ENCODE data around the gene CACNA2D3.
A peak's percentile ranks its signal among the peaks of the same experiment; 100 is the strongest.

Gene CACNA2D3

DNA sequence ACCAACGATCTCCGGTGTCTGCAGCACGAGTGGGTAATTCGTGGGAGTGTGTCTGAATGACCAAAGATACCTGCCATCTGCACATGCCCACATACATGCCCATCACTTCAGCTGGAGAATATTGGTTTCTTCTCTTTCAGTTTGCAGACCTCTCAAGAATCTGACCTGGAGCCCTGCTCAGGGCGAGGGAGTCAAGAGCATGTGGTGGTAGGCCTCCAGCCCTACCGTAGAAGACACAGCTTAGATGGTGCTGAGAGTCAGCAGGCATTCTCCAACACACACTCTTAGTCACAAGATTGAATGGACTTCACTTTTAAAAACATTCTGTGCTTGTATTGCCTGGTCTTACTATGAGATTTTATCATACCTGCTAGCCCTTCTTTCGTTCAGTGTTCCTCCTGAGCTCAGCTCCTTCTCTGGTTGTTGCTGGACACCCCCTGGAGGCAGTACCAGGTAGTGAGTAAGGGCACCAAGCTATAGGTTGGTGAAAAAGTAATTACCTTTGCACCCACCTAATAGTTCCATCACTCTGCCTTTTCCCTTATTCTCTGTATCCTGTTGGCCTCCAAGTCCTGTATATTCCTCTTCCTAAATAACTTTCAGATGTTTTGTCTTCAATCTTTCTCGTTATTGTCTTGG, 252.0 kb downstream of the CACNA2D3 start:
- DNase-seq (ENCODE audit: low read depth) = no peak

DNA sequence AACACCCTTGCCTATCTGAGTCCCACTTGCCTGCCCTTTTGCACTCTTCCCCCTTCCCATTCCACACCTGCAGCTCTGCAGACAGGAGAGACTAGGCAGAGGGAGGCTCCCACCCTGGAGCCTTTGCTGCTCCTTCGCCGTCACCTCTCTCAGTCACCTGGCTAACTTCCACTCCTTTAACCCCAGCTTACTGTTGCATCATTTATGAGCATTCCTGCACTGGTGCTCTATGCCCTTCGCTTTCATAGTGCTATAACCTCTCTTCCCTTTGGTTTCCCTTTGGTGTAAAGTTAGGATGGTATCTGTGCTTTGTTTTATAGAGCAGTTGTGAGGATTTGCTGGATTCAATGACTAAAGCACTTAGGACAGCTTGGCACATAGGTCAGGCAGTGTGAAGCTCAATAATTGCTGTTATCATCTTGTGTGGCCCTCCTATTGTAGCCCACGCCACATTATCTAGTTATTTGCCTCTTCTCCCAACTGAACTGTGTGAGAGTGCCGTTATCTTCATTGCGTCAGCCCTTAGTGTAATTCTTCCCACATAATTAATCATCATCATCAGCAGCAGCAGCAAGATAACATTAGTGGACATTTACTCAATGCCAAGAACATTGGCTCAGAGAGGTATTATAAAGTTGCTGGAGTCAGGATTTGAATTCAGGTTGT, 253.9 kb downstream of the CACNA2D3 start:
- DNase-seq (ENCODE audit: low read depth) = no peak

DNA sequence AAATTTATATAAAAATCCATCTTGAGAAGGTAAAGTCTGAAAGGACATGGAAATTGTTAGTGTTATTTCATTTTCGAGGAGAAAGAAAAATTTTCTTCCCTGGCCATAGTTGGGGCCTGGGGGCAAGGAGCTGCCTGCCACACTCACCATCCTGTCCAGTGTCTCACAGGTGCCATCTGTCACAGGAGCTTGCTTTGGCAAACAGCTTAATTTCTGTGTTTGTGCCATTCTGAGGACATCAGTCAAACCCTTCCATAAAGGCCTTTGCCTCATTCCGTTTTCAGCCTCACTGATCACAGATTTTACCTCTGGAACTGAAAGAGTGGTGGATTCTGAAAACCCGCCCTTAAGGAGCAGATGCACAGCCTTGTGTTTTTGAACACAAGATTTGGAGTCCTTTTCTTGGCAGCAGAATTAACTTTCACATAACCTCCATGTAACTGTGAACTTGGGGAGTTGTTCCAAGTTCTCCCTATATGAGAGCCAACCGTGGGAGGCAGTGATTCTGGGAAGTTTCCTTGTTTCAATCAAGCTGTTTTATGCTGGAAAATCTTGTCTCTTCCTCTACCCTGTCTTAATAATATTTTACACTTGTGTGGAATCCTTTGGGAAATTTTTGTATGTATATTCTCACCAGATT, 254.7 kb downstream of the CACNA2D3 start:
- no peak for DNase-seq (ENCODE audit: low read depth)

GRCh38 chr3:54378184-54378583, 255.8 kb downstream of the CACNA2D3 start:
- no peak for DNase-seq (ENCODE audit: low read depth)

- DNase-seq (ENCODE audit: low read depth) = no peak
These were observed 261.9 kb downstream of the CACNA2D3 start for GRCh38 chr3:54384279-54384678.

DNA sequence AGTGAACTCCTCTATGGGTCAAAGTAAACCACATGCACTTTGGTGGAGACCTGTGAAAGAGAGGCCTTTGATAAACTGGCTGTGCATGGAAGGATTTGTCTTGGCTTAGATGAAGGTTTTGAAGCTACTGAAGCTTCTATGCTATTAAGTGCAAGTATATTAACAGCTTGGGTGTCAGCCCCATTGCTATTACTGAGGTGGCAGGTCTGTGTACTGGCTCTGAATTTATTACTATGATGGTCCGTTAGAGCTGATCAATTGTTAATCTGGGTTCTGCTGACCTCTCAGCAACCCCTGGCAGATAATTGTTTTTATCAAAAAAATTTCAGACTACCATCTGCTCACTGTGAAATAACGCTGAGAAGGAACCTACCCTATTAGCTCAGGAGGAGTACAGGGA, 268.2 kb downstream of the CACNA2D3 start:
- DNase-seq (ENCODE audit: low read depth) = no peak

GRCh38 chr3:54393150-54393549, 270.8 kb downstream of the CACNA2D3 start:
- DNase-seq (ENCODE audit: low read depth) = no peak

GRCh38 chr3:54408328-54408727, 286.0 kb downstream of the CACNA2D3 start:
- DNase-seq (ENCODE audit: low read depth) = no peak

DNA sequence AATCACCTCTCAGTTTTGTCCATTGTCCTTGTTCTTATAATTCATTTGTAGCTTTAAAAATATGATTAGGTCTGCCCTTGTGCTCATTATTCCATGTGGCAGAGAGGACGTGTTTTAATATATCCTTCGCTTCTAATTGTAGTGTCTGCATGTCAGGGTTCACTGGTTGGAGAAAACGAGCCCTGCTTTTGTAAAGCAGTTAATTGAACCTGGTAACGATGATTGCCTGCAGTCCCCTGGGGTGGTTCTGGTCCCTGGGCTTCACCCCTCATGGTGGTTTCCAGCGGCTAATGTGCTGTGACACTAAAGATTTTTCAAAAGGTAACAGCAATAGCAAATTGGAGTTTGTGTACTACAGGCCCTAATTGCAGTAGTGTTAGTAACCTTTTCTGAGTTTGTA, 299.6 kb downstream of the CACNA2D3 start:
- no peak for DNase-seq (ENCODE audit: low read depth)

DNA sequence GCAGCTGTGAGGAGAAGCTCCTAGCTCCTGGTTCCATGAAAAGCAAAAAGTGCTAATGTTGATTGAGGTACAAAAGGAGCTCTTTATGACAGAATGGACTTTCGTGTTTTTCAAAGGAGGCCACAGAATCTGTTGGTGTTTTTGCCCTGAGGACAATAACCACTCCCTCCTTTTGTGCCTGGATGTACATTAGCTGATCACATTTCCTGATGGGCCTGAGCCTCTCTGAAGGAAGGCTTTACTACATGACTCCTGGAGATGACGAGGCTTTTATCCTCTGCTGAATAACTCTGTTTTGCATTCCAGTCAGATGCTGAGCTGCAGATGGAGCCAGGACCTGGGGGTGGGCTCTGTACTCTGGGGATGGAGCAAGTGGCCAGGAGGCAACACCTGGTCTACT, 301.9 kb downstream of the CACNA2D3 start:
- no peak for DNase-seq (ENCODE audit: low read depth)

DNA sequence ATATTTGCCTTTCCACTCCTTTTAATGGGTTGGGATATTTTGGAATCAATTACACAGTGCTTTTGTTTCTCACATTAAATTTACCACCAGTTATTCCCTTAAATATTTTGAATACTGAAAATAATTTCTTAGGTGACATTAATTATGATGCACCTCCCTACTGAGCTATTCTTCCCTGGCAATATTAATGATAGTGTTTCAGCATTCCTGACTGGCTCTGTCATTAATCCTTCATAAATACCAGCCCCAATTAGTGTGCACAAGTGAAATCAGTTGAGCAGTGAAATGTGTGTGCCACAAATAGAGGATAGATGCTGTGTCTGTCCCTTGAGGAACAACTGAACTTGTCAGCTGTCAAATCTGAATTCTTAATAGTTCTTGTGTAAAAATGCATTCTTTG, 304.0 kb downstream of the CACNA2D3 start:
- DNase-seq (ENCODE audit: low read depth) = no peak

GRCh38 chr3:54427501-54427900, 305.1 kb downstream of the CACNA2D3 start:
- DNase-seq (ENCODE audit: low read depth) = no peak

DNA sequence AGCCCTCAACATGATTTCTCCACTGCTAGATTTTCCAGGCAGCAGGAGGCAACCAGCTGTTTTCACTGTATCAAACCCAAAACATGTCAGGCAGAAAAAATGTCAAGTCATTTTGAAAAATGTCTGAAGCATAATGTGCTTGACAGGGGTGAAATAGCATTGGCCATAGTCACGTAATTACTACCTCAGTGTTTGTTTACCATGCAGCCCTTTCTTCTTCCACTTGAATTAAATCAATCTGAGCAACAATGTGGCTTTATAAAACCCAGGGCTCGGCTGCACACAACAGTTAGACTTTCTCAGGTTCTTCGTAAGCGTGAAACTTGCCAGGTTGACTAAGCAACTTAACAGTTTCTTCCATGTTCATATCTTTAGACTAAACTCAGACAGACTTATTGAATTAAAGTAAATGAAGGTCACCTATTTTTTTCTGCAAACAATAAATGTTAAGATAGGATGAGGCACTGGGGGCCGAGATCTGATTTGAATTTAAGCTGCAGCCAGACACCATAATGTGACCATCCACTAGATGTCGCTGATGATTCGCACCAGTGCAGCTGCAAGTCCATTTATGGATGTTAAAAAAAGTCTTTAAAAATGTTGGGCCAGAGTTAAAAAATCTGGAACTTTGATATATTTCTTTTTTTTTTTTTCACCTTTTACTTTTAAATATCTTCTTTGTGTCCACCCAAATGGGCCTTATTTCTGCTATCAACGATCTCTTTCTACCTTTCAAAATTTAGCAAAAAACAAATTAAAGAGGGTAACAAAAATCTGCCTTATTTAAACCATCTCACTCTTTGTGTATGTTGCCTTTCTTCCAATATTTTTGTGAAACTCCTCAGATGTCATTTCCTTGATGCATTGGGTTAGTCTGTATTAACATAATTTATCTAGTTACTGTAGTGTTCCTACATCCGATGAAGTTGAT, 305.9 kb downstream of the CACNA2D3 start:
- peak; percentile 81 for DNase-seq (ENCODE audit: low read depth)

GRCh38 chr3:54432975-54433374, 310.6 kb downstream of the CACNA2D3 start:
- DNase-seq (ENCODE audit: low read depth) = no peak

- DNase-seq (ENCODE audit: low read depth) = no peak
These were observed 311.5 kb downstream of the CACNA2D3 start for GRCh38 chr3:54433846-54434245.

DNA sequence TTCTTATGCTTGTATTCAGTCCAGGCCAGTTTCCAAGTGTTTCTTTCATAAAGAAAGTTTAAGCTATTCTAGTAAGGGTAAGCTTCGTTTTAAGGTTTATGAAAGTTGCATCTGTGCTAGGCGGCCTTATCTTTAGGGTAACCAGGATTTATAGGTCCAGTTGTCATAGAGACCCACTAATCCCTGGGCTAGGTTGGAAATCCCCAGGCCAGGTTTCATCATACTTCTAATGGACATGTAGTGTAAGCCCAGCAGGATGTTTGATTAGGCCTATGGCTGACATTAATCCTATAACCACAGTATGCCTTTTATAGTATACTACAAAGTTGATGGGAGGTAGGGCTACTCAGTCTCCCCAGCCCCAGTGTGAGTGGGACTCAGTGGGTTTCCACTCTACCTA, 312.4 kb downstream of the CACNA2D3 start:
- no peak for DNase-seq (ENCODE audit: low read depth)

DNA sequence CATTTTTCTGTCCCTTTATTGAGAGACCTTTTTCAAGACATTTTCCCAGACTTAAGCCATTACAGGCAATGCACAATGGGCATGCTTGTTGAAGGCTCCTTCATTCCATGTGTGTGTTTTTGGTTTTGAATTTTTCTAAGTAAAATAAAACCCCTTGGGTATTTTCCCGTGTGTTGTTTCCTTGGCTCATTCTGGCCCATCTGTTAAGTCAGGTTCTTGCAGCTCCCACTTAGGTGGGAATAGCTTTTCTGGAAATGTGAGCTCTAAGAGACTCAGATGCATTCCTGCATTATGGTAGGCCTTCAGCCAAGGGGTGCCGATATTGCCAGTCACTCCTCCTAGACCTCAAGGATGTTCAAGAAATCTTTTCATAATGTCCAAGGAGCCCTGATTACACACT, 314.9 kb downstream of the CACNA2D3 start:
- DNase-seq (ENCODE audit: low read depth) = no peak

GRCh38 chr3:54443561-54444161, 321.3 kb downstream of the CACNA2D3 start:
- DNase-seq (ENCODE audit: low read depth) = no peak

- no peak for DNase-seq (ENCODE audit: low read depth)
These were observed 323.3 kb downstream of the CACNA2D3 start for GRCh38 chr3:54445630-54446029.

- DNase-seq (ENCODE audit: low read depth) = no peak
These were observed 325.1 kb downstream of the CACNA2D3 start for GRCh38 chr3:54447427-54447826.

DNA sequence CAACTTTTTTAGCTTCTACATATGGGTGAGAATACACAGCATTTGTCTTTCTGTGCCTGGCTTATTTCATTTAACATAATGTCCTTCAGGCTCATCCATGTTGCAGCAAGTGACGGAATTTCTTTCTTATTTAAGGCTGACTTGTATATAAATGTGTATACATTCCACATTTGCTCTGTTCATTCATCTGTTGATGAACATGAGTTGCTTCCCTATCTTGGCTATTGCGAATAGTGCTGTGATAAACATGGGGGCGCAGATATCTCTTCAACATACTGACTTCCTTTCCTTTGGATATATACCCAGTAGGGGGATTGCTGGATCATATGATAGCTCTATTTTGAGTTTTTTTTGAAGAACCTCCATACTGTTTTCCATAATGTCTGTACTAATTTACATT, 332.5 kb downstream of the CACNA2D3 start:
- no peak for DNase-seq (ENCODE audit: low read depth)

GRCh38 chr3:54458357-54458756, 336.0 kb downstream of the CACNA2D3 start:
- DNase-seq (ENCODE audit: low read depth) = no peak
